HG02798 (cell line): ENCODE data around the gene AIG1.

Experiments used
- ATAC-seq: cut with Tn5 transposase; IDR thresholded peaks from one replicate; pipeline ENCODE4 v1.9.1; 2021; ENCODE audit warnings: mild to moderate bottlenecking; ENCODE audit not compliant: unreplicated experiment, poor library complexity

Gene AIG1

DNA sequence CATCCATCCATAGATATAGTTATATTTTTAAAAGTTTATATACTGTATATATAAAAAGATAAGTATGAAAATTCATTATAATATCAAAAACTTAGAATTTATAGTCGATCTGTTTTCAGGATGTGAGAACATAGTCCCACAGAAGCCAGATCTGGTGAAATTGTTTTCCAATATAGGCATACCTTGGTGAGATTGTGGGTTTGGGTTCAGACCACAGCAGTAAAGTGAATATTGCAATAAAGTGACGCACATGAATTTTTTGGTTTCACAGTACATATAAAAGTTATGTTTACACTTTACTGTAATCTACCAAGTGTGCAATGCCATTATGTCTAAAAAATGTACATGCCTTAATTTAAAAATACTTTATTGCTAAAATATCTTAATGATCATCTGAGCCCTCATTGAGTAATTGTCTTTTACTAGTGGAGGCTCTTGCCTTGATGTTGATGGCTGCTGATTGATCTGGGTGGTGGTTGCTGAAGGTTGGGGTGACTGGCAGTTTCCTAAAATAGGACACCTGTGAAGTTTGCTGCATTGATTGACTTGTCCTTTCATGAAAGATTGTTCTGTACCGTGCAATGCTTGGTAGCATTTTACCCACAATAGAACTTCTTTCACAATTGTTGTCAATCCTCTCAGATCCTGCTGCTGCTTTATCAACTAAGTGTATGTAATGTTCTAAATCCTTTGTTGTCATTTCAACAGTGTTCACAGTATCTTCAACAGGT lies 29.8 kb downstream of the AIG1 start:
- ATAC-seq = no peak

DNA sequence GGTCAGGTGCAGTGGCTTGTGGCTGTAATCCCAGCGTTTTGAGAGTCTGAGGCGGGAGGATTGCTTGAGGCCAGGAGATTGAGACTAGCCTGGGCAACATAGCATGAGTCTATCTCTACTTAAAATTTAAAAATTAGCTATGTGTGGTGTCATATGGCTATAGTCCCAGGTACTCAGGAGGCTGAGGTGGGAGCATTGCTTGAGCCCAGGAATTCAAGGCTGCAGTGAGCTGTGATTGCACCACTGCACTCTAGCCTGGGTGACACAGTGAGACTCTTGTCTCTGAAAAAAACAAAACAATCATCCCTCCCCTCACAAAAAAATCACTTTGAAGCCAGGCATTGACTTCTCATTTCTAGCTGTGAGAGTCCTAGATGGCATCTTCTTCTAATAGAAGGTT lies 32.1 kb downstream of the AIG1 start:
- no peak for ATAC-seq

DNA sequence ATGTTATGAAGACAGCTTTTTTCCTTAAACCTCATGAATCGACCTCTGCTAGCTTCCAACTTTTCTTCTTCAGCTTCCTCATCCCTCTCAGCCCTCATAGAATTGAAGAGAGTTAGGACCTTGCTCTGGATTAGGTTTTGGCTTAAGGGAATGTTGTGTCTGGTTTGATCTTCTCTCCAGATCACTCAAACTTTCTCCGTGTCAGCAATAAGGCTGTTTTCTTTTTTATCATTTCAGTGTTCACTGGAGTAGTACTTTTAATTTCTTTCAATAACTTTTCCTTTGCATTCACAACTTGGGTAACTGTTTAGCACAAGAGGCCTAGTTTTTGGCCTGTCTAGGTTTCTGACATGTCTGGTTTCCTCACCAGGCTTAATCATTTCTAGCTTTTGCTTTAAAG lies 32.6 kb downstream of the AIG1 start:
- ATAC-seq = no peak

DNA sequence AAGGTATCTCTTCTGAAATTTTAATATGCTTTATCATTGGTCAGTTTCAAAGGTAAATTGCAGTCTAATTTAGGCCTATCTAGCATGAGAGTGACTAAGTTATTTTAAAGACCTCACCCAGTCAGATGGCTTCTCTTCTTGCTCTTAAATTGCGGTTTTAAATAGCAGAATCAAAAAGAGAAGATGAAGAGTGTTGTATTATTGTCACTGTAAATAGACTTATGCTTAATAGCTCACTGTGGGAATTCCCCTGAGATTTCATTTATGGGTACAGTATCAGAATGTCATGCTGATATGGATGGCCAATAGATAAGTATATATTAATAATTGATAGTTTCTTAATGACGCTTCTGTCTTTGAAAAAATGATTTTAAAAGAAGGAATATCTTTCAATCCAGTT lies 35.7 kb downstream of the AIG1 start:
- ATAC-seq = no peak

DNA sequence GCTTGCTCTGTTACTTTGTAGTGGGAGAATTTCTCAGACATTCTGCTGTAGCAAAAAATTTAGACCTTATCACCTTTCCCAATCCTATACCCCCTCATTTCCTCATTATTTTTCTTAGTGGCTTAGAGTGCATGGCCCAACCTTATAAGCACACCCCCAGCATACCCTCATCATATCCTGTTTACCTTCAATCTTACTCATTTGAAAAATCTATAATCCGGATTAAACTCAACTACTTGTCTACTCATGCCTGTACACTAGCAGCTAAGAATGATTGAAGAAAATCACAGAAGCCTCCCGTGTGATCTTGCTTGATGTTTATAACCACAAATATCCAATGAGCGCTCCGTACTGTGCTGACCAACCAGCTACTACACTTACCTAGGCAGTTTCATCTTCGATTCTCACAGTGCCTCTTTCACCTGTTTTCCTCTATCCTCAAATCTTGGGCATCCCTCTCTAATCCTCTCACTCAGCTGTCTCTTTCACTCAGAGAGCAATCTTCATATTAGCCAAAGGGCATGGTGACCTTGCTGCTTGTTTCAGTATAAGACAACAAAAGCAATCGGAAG lies 36.6 kb downstream of the AIG1 start:
- no peak for ATAC-seq

DNA sequence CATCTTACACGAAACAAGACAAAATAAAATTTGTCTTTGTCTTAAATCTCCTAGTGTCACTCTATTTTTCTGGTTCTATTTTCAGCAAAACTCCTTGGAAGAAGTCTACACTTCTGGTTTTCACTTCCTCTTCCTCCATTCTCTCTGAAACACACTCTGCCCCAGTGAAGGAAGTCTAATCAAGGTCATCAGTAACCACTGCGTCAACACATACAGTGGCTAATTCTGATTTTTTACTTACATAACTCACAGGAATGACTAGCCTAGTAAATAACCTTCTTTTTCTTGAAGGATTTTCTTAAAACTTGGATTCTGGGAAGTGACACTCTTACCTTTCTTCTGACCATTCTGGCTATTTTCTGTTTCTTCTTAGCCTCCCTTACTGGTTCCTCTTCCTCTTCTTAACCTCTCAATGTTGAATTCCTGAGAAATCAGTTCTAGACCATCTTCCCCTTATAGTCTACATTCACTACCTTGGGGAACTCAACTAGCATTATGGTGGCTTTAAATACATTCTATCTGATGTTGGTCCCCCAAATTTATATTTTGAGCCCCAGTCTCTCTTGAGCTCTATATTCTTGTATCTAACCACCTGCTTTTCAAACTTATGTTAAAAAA lies 37.5 kb downstream of the AIG1 start:
- ATAC-seq = peak; percentile 82

DNA sequence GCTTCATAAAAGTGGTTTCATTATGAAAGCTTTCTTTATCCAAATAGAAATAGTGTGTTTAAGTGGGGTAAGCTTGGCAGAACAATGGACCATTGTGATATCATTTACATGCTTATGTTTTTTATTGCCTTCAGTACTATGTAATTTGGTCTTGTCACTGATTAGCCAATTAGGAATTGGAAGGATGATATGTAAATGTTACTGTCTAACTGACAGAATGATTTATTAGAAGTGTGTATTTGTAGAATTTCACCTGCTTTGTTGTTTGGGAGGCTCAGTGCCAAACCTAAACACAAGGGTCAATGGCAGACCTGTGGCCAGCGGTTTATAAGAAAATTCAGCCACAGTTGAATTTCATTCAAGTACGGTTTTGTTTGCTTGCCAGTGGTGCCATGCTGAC lies 39.0 kb downstream of the AIG1 start:
- ATAC-seq = no peak

DNA sequence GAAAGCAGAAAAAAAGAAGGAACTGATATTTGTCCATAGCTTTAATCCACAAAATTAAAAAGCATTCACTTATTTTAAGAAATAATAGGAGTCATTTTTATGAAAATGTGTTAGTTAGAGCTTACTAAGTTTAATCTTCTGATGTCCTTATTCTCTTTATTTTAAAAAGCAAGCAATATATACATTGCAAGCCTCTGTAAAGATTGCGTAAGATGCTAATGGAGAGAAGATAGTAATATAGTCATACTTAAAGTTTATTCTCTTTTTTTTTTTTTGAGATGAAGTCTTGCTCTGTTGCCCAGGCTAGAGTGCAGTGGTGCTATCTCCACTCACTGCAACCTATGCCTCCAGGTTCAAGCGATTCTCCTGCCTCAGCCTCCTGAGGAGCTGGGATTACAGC lies 39.7 kb downstream of the AIG1 start:
- ATAC-seq = no peak

DNA sequence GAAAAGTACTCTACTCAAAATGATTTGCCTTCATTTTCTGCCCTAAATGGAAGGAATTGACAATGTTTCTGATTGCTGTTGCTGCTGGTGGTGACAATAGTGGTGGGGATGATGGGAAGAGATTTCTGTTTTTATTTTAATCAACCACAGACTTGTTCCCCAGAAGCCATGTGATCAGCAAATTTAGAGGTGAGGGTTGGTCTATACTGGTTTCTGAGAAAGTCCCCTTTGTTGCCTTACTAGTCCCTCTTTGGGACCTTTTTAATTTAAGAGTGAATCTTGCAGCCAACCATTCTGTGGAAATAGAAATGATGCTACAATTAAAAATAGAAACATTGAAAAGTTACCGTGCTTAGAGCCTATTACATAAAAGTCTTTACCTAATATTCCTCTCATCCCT lies 43.2 kb downstream of the AIG1 start:
- no peak for ATAC-seq

DNA sequence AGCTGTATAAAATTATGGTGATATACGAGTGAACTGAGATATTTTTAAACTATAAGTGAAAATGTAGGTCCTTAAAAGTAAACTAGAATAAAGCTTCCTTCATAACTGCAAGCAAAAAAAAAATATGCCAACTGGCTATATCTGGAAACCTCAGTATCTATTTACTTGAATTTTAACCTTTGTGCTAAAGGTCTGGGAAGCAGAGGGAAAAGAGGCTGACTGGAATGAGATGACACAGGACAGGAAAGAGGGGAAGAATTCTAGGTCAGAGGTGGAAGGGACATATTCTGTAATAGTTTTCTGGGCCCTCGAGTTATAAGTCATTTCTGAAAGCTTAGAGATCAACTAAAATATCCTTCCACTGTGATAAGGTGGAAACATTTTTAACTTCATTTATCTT lies 46.8 kb downstream of the AIG1 start:
- no peak for ATAC-seq

DNA sequence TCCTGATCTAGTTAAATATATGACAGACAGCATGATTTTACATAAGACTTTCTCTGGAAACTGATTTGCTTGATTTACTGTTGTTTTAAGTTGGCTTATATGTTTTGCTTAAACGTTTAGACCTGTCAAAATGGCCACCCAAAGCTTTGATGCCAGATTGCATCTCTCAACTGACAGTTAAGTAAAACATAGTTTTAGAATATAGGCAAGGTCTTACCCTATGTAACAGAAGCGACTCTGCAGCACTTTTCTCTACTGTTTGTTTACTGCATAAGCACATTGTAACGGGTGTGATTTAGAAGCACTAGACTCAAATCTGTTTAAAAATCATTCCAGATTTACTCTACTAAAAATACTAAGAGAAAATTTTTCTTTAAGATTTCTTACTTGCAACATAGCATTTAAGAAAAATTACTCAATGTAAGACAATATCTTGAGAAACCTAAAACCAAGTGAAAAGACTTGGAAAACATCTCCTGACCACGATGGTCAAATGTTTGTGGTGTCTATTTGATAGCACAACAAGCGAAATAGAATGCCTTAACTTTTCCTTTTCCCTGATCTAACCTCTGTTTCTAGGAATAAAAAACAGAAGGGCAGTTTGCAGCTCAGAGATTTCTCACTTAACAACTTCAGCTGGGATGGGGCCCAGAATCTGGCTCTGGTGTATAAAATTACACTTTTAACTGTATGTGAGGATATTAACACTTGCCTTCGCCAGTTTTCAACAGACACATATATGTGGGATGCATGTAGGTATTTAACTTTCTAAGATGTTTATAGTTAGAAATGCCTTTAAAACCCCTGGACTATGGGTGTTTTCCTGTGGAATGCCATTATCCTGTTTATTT lies 47.4 kb downstream of the AIG1 start:
- ATAC-seq = no peak

DNA sequence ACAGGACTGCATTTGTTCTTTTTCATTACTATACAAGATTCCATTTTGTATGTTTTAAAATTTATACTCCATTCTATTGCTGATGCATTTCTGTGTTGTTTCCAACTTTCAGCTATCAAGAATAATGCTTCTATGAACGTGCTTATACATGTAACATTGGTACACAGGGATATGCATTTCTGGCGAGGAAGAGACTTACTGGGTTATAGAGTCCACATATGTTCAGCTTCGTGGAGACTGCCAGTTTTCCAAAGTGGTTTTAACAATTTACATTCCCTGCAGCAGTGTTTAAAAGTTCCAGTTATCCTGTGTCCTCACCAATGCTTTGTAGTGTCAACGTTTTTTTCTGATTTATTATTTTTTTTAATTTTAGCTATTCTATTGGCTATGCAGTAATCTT lies 48.5 kb downstream of the AIG1 start:
- no peak for ATAC-seq

DNA sequence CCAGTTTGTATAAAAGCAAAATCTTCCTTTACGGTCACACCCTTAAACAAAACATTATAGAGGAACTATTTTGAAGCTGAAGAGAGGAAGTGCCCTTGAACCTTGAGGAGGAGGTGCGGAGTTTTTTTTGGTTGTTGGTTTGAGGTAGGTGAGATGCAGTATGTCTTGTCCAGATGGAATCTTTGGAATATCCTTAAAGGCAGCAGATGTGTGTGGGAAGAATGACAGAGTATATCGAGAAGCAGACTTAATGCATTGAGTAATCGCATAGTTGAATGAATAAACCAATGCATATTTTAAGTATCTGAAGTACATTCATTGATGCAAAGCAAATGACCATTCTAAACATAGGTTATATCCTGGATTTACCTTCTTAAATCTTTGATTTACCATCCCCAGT lies 49.9 kb downstream of the AIG1 start:
- no peak for ATAC-seq

DNA sequence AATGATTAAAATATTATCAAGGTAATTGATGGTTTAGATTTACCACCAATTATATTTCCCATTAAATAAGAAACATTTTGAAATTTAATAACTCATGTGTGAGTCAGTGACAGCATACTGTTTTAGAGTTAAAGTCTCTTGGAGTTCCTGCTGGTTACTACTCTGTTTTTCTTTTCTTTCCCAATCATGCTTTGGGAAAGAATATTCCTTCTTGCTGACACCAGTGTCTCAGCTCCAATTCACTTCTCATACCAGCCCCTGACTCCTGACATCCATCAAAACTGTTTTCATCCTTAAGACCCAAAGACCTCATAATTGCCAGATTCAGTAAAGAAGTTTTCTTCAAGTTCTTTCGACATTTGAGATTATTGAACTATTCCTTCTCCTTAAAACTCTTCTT lies 50.3 kb downstream of the AIG1 start:
- no peak for ATAC-seq

DNA sequence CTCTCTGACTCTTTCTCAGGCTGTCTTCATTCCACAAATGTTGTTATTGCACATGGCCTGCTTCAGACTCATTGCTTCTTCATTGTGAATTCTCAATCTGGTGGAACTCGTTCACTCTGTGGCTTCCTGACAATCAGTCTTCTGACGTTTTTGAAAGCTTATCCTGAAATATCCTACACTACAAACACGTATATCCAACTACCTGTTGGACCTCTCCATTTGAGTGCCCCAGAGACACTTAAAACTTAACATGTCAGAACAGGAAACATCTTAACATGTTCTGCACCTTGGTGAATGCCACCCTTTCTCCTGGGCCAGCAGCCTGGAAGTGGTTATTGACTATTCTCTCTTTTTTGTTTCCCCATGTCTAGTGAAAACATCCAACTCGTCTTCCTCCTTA lies 50.8 kb downstream of the AIG1 start:
- no peak for ATAC-seq

DNA sequence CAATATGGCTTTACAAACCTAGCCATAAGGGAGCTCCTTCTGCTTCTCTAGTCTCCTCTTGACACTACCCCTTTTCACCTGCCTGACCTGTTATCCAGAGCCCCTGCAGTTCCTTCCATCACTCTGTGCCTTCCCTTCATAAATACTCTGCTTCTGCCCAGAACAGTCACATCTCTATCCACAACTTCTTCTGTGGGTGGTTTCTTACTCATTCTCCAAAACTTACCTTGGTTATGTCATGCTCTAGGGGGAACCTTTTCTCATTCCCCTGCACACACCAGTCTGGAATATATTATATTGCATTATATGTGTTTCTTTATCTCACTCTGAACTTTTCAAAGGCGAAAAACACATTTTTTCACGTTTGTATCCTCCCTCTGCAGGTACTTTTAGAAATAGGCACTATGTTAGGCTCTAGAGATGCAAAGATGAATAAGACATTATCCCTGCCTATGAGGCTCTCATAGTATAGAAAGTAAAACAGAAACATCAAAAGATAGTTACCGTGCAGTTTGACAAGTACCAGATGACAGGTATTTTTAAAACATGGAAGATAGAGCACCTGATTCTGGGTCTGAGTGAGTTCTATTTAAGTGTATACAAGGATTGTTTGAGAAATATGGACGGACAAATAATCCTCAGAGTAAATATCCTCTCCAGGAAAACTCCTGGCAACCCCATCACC lies 51.5 kb downstream of the AIG1 start:
- peak; percentile 66 for ATAC-seq

DNA sequence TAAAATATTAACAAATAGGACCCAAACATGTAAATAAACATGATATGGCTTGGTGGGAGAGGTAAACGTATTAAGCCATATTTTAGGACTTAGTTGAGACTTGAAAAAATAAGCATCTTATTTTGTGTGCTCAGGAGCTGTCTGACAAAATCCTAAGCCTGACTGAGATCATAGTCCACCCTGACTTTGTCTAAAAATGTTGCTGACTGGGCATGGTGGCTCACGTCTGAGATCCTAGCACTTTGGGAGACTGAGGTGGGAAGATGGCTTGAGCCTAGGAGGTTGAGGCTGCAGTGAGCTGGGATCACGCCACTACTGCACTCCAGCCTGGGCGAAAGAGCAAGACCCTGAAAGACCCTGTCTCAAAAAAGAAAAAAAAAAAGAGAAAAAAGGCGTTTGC lies 52.1 kb downstream of the AIG1 start:
- ATAC-seq = no peak

DNA sequence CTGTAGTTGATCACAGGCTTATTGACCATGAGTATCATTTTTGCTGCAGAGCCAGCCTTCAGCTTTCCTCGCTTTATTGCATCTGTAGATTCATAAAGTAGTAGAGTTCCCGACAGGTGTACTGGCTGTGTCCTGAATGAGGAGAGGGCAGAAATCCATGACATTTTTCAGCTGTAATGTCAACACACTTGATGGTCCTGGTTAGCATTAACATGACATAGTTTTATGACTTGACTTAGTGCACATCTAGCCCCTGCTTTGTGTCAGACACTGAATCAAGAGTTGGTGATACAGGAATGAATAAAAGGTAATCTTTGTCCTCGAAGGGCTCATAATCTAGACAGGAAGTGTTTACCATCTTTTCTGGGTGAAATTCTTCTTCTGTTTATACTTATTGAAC lies 55.0 kb downstream of the AIG1 start:
- no peak for ATAC-seq

DNA sequence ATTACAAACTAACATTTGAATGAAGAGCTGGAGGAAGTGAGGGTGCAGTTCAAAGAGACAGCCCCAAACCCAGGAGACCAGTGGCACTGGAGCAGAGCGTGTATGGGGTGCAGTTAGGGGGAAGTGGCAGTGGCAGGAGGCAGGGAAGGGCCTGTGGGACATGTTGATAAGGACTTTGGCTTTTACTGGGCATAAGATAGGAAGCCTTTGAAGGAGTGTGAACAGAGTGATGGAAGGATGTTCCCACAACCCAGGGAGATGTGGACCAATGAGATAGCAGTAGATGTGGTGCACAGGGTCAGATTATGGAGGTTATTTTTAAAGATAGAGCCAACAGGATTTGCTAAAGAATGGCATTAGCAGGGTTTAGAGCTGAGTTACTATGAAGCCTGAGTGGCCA lies 56.4 kb downstream of the AIG1 start:
- no peak for ATAC-seq

DNA sequence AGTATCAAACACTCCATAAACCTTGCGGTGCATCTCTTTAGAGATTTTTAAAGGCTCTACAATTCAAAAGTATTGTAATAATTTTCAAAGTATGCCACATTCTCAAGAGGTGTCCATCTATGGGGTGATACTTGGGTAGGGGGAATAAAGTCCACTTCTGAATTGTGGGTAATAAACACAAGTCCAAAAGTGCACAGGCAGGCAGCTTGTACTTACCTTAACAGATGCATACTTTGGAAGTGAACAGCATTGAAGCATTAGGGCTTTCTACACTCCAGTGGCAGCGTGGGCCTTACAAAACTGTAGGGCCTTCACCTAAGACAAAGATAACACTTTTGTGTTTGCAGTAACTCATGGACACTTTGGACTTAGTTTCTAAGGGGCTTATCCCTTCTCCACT lies 58.6 kb downstream of the AIG1 start:
- no peak for ATAC-seq

DNA sequence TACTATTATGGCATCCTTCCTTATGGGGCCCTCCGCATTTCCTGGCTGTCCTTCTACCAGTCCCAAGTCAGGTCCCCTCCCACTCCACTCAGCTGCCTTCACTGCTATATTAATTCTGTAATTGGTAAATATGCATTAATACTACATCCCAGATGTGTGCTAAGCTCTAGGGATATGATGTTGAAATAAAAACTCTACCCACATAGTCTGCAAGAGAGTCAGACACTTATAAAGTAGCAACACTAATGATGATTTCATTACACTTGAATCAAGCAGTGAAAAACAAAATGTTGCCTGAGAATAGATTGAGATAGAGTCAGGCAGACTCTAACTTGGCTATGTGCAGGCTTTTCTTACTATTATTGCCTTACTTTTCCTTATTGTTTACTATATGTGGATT lies 62.4 kb downstream of the AIG1 start:
- ATAC-seq = no peak
